ENCODE results near the gene SLX4IP.

GRCh38 chr20:10653599-10654249 lies 218.6 kb downstream of the SLX4IP start:
- TF ChIP-seq CTCF (conservative IDR thresholded peaks at IDR 0.05 in 1 of 2, IDR thresholded peaks at IDR 0.05 in 1 of 2; ENCODE audit: low read depth in 1 of 2, low read length in 2 of 2), result no peak
- no peak for TF ChIP-seq EZH2 (IDR thresholded peaks at IDR 0.05; ENCODE audit: low read length, missing control alignments)
